Fibroblast of lung (primary cell): ENCODE data around the gene UBE2K. TPM values are rescaled to one million over a fixed set of nuclear protein-coding genes. Genes with fewer than 3 reads are reported as not detected.
"Not testable (repeated sequence)": the region's sequence is repeated elsewhere in the genome, so short reads cannot be mapped to it uniquely, and the experiment has no call there.

ENCODE experiments used
- DNase-seq, 2 donors: peaks; one replicate each; pipeline versions ENCODE4 v3.0.0 to v3.0.0-alpha.2; 2010; ENCODE audit warnings: low read depth in 2 of 2
- H2AFZ ChIP-seq: 2 replicates; pipeline ENCODE4 v1.5.1; 2012; ENCODE audit warnings: low read length, control low read depth, inconsistent platforms
- H3K27ac ChIP-seq: 2 replicates; pipeline ENCODE4 v1.5.1; 2011; ENCODE audit warnings: low read length, control low read depth; ENCODE audit not compliant: insufficient read depth
- H3K27me3 ChIP-seq: 2 replicates; pipeline ENCODE4 v1.5.1; 2011; ENCODE audit warnings: mild to moderate bottlenecking, low read length; ENCODE audit not compliant: control insufficient read depth, insufficient read depth
- H3K36me3 ChIP-seq: 2 replicates; pipeline ENCODE4 v1.5.1; 2011; ENCODE audit warnings: low read length; ENCODE audit not compliant: control insufficient read depth, insufficient read depth
- H3K4me1 ChIP-seq: 2 replicates; pipeline ENCODE4 v1.5.1; 2011; ENCODE audit warnings: low read length; ENCODE audit not compliant: control insufficient read depth, insufficient read depth; ENCODE audit errors: extremely low read depth
- H3K4me2 ChIP-seq: 2 replicates; pipeline ENCODE4 v1.5.1; 2011; ENCODE audit warnings: low read length, control low read depth; ENCODE audit not compliant: insufficient read depth; ENCODE audit errors: extremely low read depth
- H3K4me3 ChIP-seq, 4 experiments: fragments of 200-600 bp in 1 of 4; sonication (generic) in 1 of 4; replicated peaks in 1 of 4; 2 replicates each; pipeline ENCODE4 v1.5.1; 2011 to 2016; ENCODE audit warnings: low read length in 4 of 4, low read depth in 3 of 4, mild to moderate bottlenecking in 3 of 4, control low read depth in 2 of 4, inconsistent platforms in 1 of 4, mixed read lengths in 1 of 4; ENCODE audit not compliant: insufficient read depth in 1 of 4; ENCODE audit errors: control extremely low read depth in 1 of 4
- H3K79me2 ChIP-seq: 2 replicates; pipeline ENCODE4 v1.5.1; 2012; ENCODE audit warnings: mild to moderate bottlenecking, low read length, inconsistent platforms; ENCODE audit not compliant: control insufficient read depth, insufficient read depth
- H3K9ac ChIP-seq: 2 replicates; pipeline ENCODE4 v1.5.1; 2011; ENCODE audit warnings: mild to moderate bottlenecking, low read length, control low read depth; ENCODE audit not compliant: insufficient read depth
- H3K9me3 ChIP-seq: 2 replicates; pipeline ENCODE4 v1.5.1; 2012; ENCODE audit warnings: low read depth, low read length; ENCODE audit not compliant: control insufficient read depth, insufficient read depth
- H4K20me1 ChIP-seq: 2 replicates; pipeline ENCODE4 v1.5.1; 2011; ENCODE audit warnings: low read length; ENCODE audit not compliant: control insufficient read depth, insufficient read depth; ENCODE audit errors: extremely low read depth
- CTCF ChIP-seq, 2 donors: IDR thresholded peaks in 1 of 2; conservative IDR thresholded peaks in 1 of 2; 1 replicate in 1 of 2; 2 replicates in 1 of 2; pipeline ENCODE4 v1.5.1; 2011 to 2012; ENCODE audit warnings: low read length in 2 of 2, control low read depth in 1 of 2, inconsistent platforms in 1 of 2, low read depth in 1 of 2, mild to moderate bottlenecking in 1 of 2
- EZH2 ChIP-seq: IDR thresholded peaks from 2 replicates; pipeline ENCODE4 v1.5.1; 2012; ENCODE audit warnings: low read length, control low read depth, mild to moderate bottlenecking; ENCODE audit errors: missing control alignments
- polyA plus RNA-seq, 2 donors: library from polyadenylated mRNA; depleted of rRNA in 1 of 2; stranded (reverse) in 1 of 2; unstranded in 1 of 2; fragments of >200 nt; gene quantifications; 2 replicates each; pipeline ENCODE4 v1.2.1, GENCODE V29; 2011 to 2012; ENCODE audit warnings: missing spikeins in 1 of 2
- total RNA-seq: library from RNA; depleted of rRNA; stranded (reverse); fragments of >200 nt; gene quantifications from 2 replicates; pipeline ENCODE4 v1.2.1, GENCODE V29; 2014

Gene UBE2K
- total and polyA plus RNA-seq, 2 donors (not counting 1 experiment from before 2014, with no cell fraction given): 15.0 to 122 TPM

GRCh38 chr4:39668887-39669286, 29.0 kb upstream of the UBE2K start:
- H3K79me2 ChIP-seq: no peaks in the 10 kb centered on the region
- no peak overlapping the region for H3K4me2 ChIP-seq
- no peak overlapping the region for H3K27ac ChIP-seq
- H3K4me3 ChIP-seq: no peak overlapping the region
- no peak for TF ChIP-seq EZH2
- TF ChIP-seq CTCF (conservative IDR thresholded peaks at IDR 0.05 in 1 of 2, IDR thresholded peaks at IDR 0.05 in 1 of 2; ENCODE audit: low read depth in 1 of 2, low read length in 2 of 2): no peak
- no peaks in the 10 kb centered on the region for H3K36me3 ChIP-seq
- H3K9ac ChIP-seq: no peak overlapping the region
- H2AFZ ChIP-seq: no peak overlapping the region
- no peaks in the 10 kb centered on the region for H3K27me3 ChIP-seq
- peaks cover 4% of the 10 kb centered on the region for H3K4me1 ChIP-seq
- no peaks in the 10 kb centered on the region for H3K9me3 ChIP-seq
- H4K20me1 ChIP-seq: no peaks in the 10 kb centered on the region
- no peak for DNase-seq

- not testable (repeated sequence) for H3K4me2 ChIP-seq, H4K20me1 ChIP-seq, H3K27me3 ChIP-seq, H2AFZ ChIP-seq, DNase-seq, H3K79me2 ChIP-seq, H3K4me1 ChIP-seq, H3K4me3 ChIP-seq, H3K9ac ChIP-seq, H3K36me3 ChIP-seq, H3K27ac ChIP-seq, H3K9me3 ChIP-seq
Observed at GRCh38 chr4:39670296-39670695, 27.6 kb upstream of the UBE2K start.

- not testable (repeated sequence) for H3K9ac ChIP-seq, H3K4me2 ChIP-seq, H3K9me3 ChIP-seq, H3K4me3 ChIP-seq, H3K4me1 ChIP-seq, H4K20me1 ChIP-seq, H3K27ac ChIP-seq, H3K27me3 ChIP-seq, DNase-seq, H3K36me3 ChIP-seq, H2AFZ ChIP-seq, H3K79me2 ChIP-seq
Observed at GRCh38 chr4:39675681-39676080, 22.3 kb upstream of the UBE2K start.

GRCh38 chr4:39681003-39681402, 16.9 kb upstream of the UBE2K start:
- H3K27me3 ChIP-seq, DNase-seq, H3K27ac ChIP-seq, H3K4me2 ChIP-seq, H3K4me1 ChIP-seq, H2AFZ ChIP-seq, H3K4me3 ChIP-seq, H3K79me2 ChIP-seq, H4K20me1 ChIP-seq, H3K36me3 ChIP-seq, H3K9ac ChIP-seq, H3K9me3 ChIP-seq: not testable (repeated sequence)
